HepG2 (cell line): Measurements from ENCODE around the gene ALDH3B1. TPM values are rescaled to one million over a fixed set of nuclear protein-coding genes. Genes with fewer than 3 reads are reported as not detected.

ENCODE experiments used
- GZF1 ChIP-seq: sonication (generic); formaldehyde crosslinking; IDR thresholded peaks from 2 replicates; pipeline ENCODE4 v1.5.1; 2020; ENCODE audit warnings: mild to moderate bottlenecking, missing genetic modification reagents
- HDAC1 ChIP-seq: sonication (generic); formaldehyde crosslinking; IDR thresholded peaks from 2 replicates; pipeline ENCODE4 v1.5.1; 2020; ENCODE audit warnings: mild to moderate bottlenecking, missing genetic modification reagents
- HMGXB3 ChIP-seq: sonication (generic); formaldehyde crosslinking; IDR thresholded peaks from 2 replicates; pipeline ENCODE4 v1.4.0; 2020; ENCODE audit warnings: missing genetic modification reagents, borderline replicate concordance
- ISL2 ChIP-seq: sonication (generic); formaldehyde crosslinking; IDR thresholded peaks from 2 replicates; pipeline ENCODE4 v1.5.0; 2020; ENCODE audit warnings: missing genetic modification reagents
- KAT8 ChIP-seq: IDR thresholded peaks from 2 replicates; pipeline ENCODE4 v1.6.1; 2016; ENCODE audit warnings: missing genetic modification reagents, missing compliant biosample characterization
- PITX1 ChIP-seq: sonication (generic); formaldehyde crosslinking; IDR thresholded peaks from 2 replicates; pipeline ENCODE4 v1.5.1; 2020; ENCODE audit warnings: mild to moderate bottlenecking, missing genetic modification reagents
- POLR2A ChIP-seq, 2 experiments: IDR thresholded peaks; 2 replicates each; pipeline ENCODE4 v1.6.1; 2011; ENCODE audit warnings: low read depth in 2 of 2, low read length in 2 of 2, mild to moderate bottlenecking in 1 of 2, moderate library complexity in 1 of 2; ENCODE audit not compliant: insufficient read depth in 1 of 2
- SALL1 ChIP-seq: sonication (generic); formaldehyde crosslinking; IDR thresholded peaks from 2 replicates; pipeline ENCODE4 v1.8.0; 2022; ENCODE audit warnings: mild to moderate bottlenecking, missing genetic modification reagents
- SAP130 ChIP-seq: IDR thresholded peaks from 2 replicates; pipeline ENCODE4 v1.6.1; 2016; ENCODE audit warnings: low read depth
- SP4 ChIP-seq: sonication (generic); formaldehyde crosslinking; IDR thresholded peaks from 2 replicates; pipeline ENCODE4 v1.8.1; 2023; ENCODE audit warnings: mild to moderate bottlenecking, missing genetic modification reagents
- TRIM22 ChIP-seq: fragments of 450-650 bp; IDR thresholded peaks from 2 replicates; pipeline ENCODE4 v1.6.1; 2017
- ZBTB10 ChIP-seq: sonication (generic); formaldehyde crosslinking; IDR thresholded peaks from 2 replicates; pipeline ENCODE4 v1.4.0; 2020; ENCODE audit warnings: missing genetic modification reagents, borderline replicate concordance
- ZNF547 ChIP-seq: sonication (generic); formaldehyde crosslinking; IDR thresholded peaks from 2 replicates; pipeline ENCODE4 v1.5.1; 2020; ENCODE audit warnings: mild to moderate bottlenecking, missing genetic modification reagents
- ZNF574 ChIP-seq: sonication (generic); formaldehyde crosslinking; IDR thresholded peaks from 2 replicates; pipeline ENCODE4 v1.4.0; 2020; ENCODE audit warnings: missing genetic modification reagents
- ZSCAN31 ChIP-seq: sonication (generic); formaldehyde crosslinking; IDR thresholded peaks from 2 replicates; pipeline ENCODE4 v1.5.0; 2020; ENCODE audit warnings: low read depth, mild to moderate bottlenecking, missing genetic modification reagents
- polyA plus RNA-seq, 8 experiments: library from polyadenylated mRNA; depleted of rRNA in 3 of 8; stranded (reverse) in 7 of 8; unstranded in 1 of 8; fragments of >200 nt; fragmentation: Illumina TruSeq in 4 of 8; extraction: Trizol in 4 of 8; gene quantifications; 2 replicates each; pipeline versions ENCODE4 v1.2.1 to v1.2.3, GENCODE V29; 2011 to 2016; ENCODE audit warnings: low read depth in 4 of 8, missing spikeins in 1 of 8, mixed read lengths in 1 of 8; ENCODE audit not compliant: insufficient read depth in 1 of 8
- total RNA-seq, 5 experiments: library from RNA; depleted of rRNA; stranded (reverse); fragments of >200 nt; fragmentation: Illumina TruSeq; extraction: Trizol; gene quantifications; 2 replicates each; pipeline ENCODE4 v1.2.3, GENCODE V29; 2016; ENCODE audit warnings: low read depth in 1 of 5

The ALDH3B1 gene
- total and polyA plus RNA-seq, 2 of the 13 experiments (the other 11 are each of a cell fraction or from before 2014, with no cell fraction given): 4.0 to 6.7 TPM

GRCh38 chr11:68010090-68011041 is at the start of gene ALDH3B1 (continued):
- TF ChIP-seq TRIM22 (no peak), GZF1 (CRISPR knock-in tag) (peak; percentile 69; the same call in 1 of the 2 replicates), ZBTB10 (no peak), ZSCAN31 (CRISPR knock-in tag) (peak; percentile 87), HMGXB3 (CRISPR knock-in tag) (no peak), ZNF547 (0 out of 2 replicates have a peak, but pooled peaks have one; percentile 61), HDAC1 (peak; percentile 60; the same call in 1 of the 2 replicates), SP4 (peak; percentile 65), SAP130 (peak; percentile 34), POLR2A (IDR thresholded peaks at IDR 0.05; ENCODE audit: insufficient read depth in 1 of 2, low read depth in 2 of 2, low read length in 2 of 2) (peak in 1 of 2 experiments; percentile 62; a peak in 2 of 4 replicates), PITX1 (peak; percentile 68; the same call in 1 of the 2 replicates), SALL1 (peak; percentile 59), ISL2 (peak; percentile 43; the same call in 1 of the 2 replicates), ZNF574 (CRISPR knock-in tag) (peak; percentile 59; the same call in 1 of the 2 replicates), KAT8 (CRISPR knock-in tag) (0 out of 2 replicates have a peak, but pooled peaks have one; percentile 29)
